ENCODE data around the gene CTBP1. TPM values are rescaled to one million over a fixed set of nuclear protein-coding genes. Genes with fewer than 3 reads are reported as not detected.

CTBP1 gene
- total and polyA plus RNA-seq, 2 of the 8 experiments (the other 6 are each of a cell fraction or from before 2014, with no cell fraction given): 128 to 185 TPM

GRCh38 chr4:1265351-1265750, 16.4 kb upstream of the CTBP1 start:
- WGBS, 2 experiments (ENCODE audit: extremely low coverage in 1 of 2, insufficient coverage in 1 of 2, insufficient read length in 1 of 2, insufficient replicate concordance in 2 of 2, low coverage in 1 of 2, low lambda C conversion rate in 2 of 2, missing lambda C conversion rate in 1 of 2): 92% methylated on average over 7 of the region's 11 CpGs; no CpG with 5 or more reads in 1 of the 2 experiments
- CTCF ChIA-PET (ENCODE audit: partially characterized antibody): interaction anchor here (0.6 to 3.9 kb wide), 4 partner anchors 14 to 374 kb away, joined by 3 to 32 read pairs (median 5); no protein-coding TSS in a partner anchor

More at GRCh38 chr4:1265351-1265750, 16.4 kb upstream of the CTBP1 start:
- POLR2A ChIA-PET (ENCODE audit: partially characterized antibody): interaction anchor here (0.6 to 1.6 kb wide), 2 partner anchors 10 to 487 kb away, joined by 3 to 4 read pairs; no protein-coding TSS in a partner anchor
- Histone ChIP-seq H3K4me1 (replicated peaks in 1 of 4; ENCODE audit: control insufficient read depth in 3 of 4, insufficient read depth in 4 of 4, low read length in 3 of 4) (peaks cover 0 to 2% (median 0%) of the 10 kb centered on the region in 4 experiments; a peak in 1 of 7 replicates), H3K9me3 (ENCODE audit: insufficient read depth in 2 of 2, low read depth in 1 of 2, low read length in 1 of 2) (peaks cover 13 to 14% of the 10 kb centered on the region in 2 experiments; a peak in 3 of 4 replicates), H4K91ac (replicated peaks; ENCODE audit: insufficient read length, low read length) (no peak overlapping the region), H3K18ac (ENCODE audit: extremely low read depth, low read length) (no peak overlapping the region), H3K9ac (replicated peaks in 1 of 4; ENCODE audit: extremely low read depth in 1 of 4, low read depth in 3 of 4, low read length in 3 of 4) (no peak overlapping the region), H3K4ac (replicated peaks; ENCODE audit: insufficient read length, low read depth, low read length) (no peak overlapping the region), H2BK120ac (replicated peaks; ENCODE audit: low read depth, low read length) (no peak overlapping the region), H3K4me3 (ENCODE audit: extremely low read depth in 1 of 4, insufficient read depth in 2 of 4, low read depth in 3 of 4, low read length in 4 of 4) (no peak overlapping the region), H3K23me2 (ENCODE audit: low read depth, low read length) (no peaks in the 10 kb centered on the region), H4K8ac (ENCODE audit: extremely low read depth, insufficient read depth, low read length) (no peak overlapping the region), H3K4me2 (ENCODE audit: insufficient read depth in 1 of 2, low read depth in 2 of 2, low read length in 2 of 2) (no peak overlapping the region), H2BK5ac (ENCODE audit: low read depth, low read length) (no peak overlapping the region), H3K79me2 (ENCODE audit: control insufficient read depth in 1 of 2, insufficient read depth in 2 of 2, low read length in 2 of 2) (no peaks in the 10 kb centered on the region), H4K20me1 (replicated peaks in 1 of 2; ENCODE audit: control insufficient read depth in 1 of 2, insufficient read depth in 2 of 2, low read length in 2 of 2) (no peaks in the 10 kb centered on the region), H3K56ac (replicated peaks; ENCODE audit: insufficient read length, low read depth, low read length) (no peak overlapping the region), H4K5ac (ENCODE audit: insufficient read length, low read depth, low read length) (no peak overlapping the region), H2BK12ac (ENCODE audit: low read depth, low read length) (no peak overlapping the region), H3K79me1 (ENCODE audit: low read depth, low read length) (no peaks in the 10 kb centered on the region; the same call in 1 of the 2 replicates), H3K14ac (ENCODE audit: insufficient read length) (no peak overlapping the region), H2BK20ac (ENCODE audit: low read length) (no peak overlapping the region), H2BK15ac (ENCODE audit: low read length) (no peak overlapping the region), H3K36me3 (ENCODE audit: control insufficient read depth in 2 of 4, insufficient read depth in 4 of 4, low read length in 3 of 4) (no peaks in the 10 kb centered on the region), H2AFZ (ENCODE audit: low read length) (no peak overlapping the region), H2AK5ac (ENCODE audit: low read depth, low read length) (no peak overlapping the region), H3K23ac (ENCODE audit: insufficient read length) (no peak overlapping the region), H3K27me3 (replicated peaks in 1 of 4; ENCODE audit: control insufficient read depth in 3 of 4, extremely low read depth in 1 of 4, insufficient read depth in 3 of 4, low read length in 3 of 4) (no peaks in the 10 kb centered on the region), H3K27ac (ENCODE audit: low read depth, low read length) (no peak overlapping the region)
- DNase-seq (ENCODE audit: low read depth in 1 of 2, low spot score in 2 of 2) (no peak), FAIRE-seq (no peak)
